OCI-LY1 (cell line): ENCODE results near the gene ARHGAP28.

Experiments used
- H2AFZ ChIP-seq: fragments of 200-600 bp; sonication (generic), shearing (Covaris generic); 2 replicates; pipeline ENCODE4 v1.6.0; 2014; ENCODE audit warnings: antibody characterized with exemption, mild to moderate bottlenecking, low read length
- H3F3A ChIP-seq: fragments of 200-600 bp; sonication (generic), shearing (Covaris generic); 2 replicates; pipeline ENCODE4 v1.6.0; 2014; ENCODE audit warnings: mild to moderate bottlenecking, antibody characterized with exemption, low read length, moderate library complexity; ENCODE audit not compliant: insufficient read depth
- H3K27ac ChIP-seq: fragments of 200-600 bp; sonication (generic); 2 replicates; pipeline ENCODE4 v1.5.1; 2014; ENCODE audit warnings: low read length, mixed run types, mild to moderate bottlenecking, low read depth; ENCODE audit not compliant: poor library complexity, severe bottlenecking
- H3K27me3 ChIP-seq: fragments of 200-600 bp; sonication (generic); 2 replicates; pipeline ENCODE4 v1.6.0; 2014; ENCODE audit warnings: antibody characterized with exemption, mild to moderate bottlenecking, low read length, moderate library complexity; ENCODE audit not compliant: insufficient read depth
- H3K36me3 ChIP-seq: fragments of 200-600 bp; sonication (generic); 2 replicates; pipeline ENCODE4 v1.6.1; 2014; ENCODE audit warnings: mild to moderate bottlenecking, antibody characterized with exemption, low read length, moderate library complexity, mixed read lengths; ENCODE audit not compliant: insufficient read depth
- H3K4me1 ChIP-seq: fragments of 200-600 bp; sonication (generic); 2 replicates; pipeline ENCODE4 v1.5.1; 2014; ENCODE audit warnings: mild to moderate bottlenecking, low read length, moderate library complexity; ENCODE audit not compliant: insufficient read depth, severe bottlenecking
- H3K4me2 ChIP-seq: fragments of 200-600 bp; sonication (generic), shearing (Covaris generic); 2 replicates; pipeline ENCODE4 v1.6.1; 2014; ENCODE audit warnings: low read length
- H3K4me3 ChIP-seq: fragments of 200-600 bp; sonication (generic); 2 replicates; pipeline ENCODE4 v1.5.1; 2014; ENCODE audit warnings: low read length, low read depth, mild to moderate bottlenecking, mixed read lengths; ENCODE audit not compliant: poor library complexity, severe bottlenecking
- H3K79me2 ChIP-seq: fragments of 200-600 bp; shearing (Covaris generic); 2 replicates; pipeline ENCODE4 v1.6.1; 2016; ENCODE audit warnings: mixed run types, low read length, mixed read lengths; ENCODE audit not compliant: insufficient read depth
- H3K9ac ChIP-seq: fragments of 200-600 bp; sonication (generic), shearing (Covaris generic); 2 replicates; pipeline ENCODE4 v1.6.1; 2014; ENCODE audit warnings: mild to moderate bottlenecking, low read length, mixed read lengths
- H3K9me2 ChIP-seq: fragments of 200-600 bp; sonication (generic), shearing (Covaris generic); 2 replicates; pipeline ENCODE4 v1.6.1; 2014; ENCODE audit warnings: low read depth, mild to moderate bottlenecking, low read length, mixed read lengths
- H3K9me3 ChIP-seq: fragments of 200-600 bp; shearing (Covaris generic); 2 replicates; pipeline ENCODE4 v1.6.1; 2014; ENCODE audit warnings: low read length, mixed read lengths
- H4K20me1 ChIP-seq: fragments of 200-600 bp; sonication (generic), shearing (Covaris generic); 2 replicates; pipeline ENCODE4 v1.6.0; 2016; ENCODE audit warnings: mild to moderate bottlenecking, low read length; ENCODE audit not compliant: insufficient read depth
- EZH2 ChIP-seq: fragments of 200-600 bp; sonication (generic), shearing (Covaris generic); IDR thresholded peaks from 2 replicates; pipeline ENCODE4 v1.8.0; 2017; ENCODE audit warnings: borderline replicate concordance, mixed run types, mild to moderate bottlenecking, antibody characterized with exemption, low read length, moderate library complexity, mixed read lengths
- TF ChIP-seq, protein P1 (sequence below): fragments of 200-600 bp; sonication (generic), shearing (Covaris generic); IDR thresholded peaks from 2 replicates; pipeline ENCODE4 v1.5.1; 2017; ENCODE audit warnings: mild to moderate bottlenecking, antibody characterized with exemption, low read length, moderate library complexity, mixed read lengths

The ARHGAP28 gene

GRCh38 chr18:6939972-6940371 is 210.5 kb downstream of the ARHGAP28 start:
- Histone ChIP-seq H3K9ac (no peak overlapping the region), H3K27me3 (no peaks in the 10 kb centered on the region; the same call in 1 of the 2 replicates), H3K9me2 (no peaks in the 10 kb centered on the region)

GRCh38 chr18:6940451-6940850 is 210.9 kb downstream of the ARHGAP28 start:
- no peaks in the 10 kb centered on the region for H3K4me1 ChIP-seq
- no peaks in the 10 kb centered on the region for H3K9me3 ChIP-seq
- no peaks in the 10 kb centered on the region for H3F3A ChIP-seq
- no peak overlapping the region for H2AFZ ChIP-seq
- H3K27ac ChIP-seq: no peak overlapping the region
- H3K9ac ChIP-seq: no peak overlapping the region
- H4K20me1 ChIP-seq: no peaks in the 10 kb centered on the region
- no peak overlapping the region for H3K4me2 ChIP-seq
- H3K4me3 ChIP-seq: no peak overlapping the region
- no peaks in the 10 kb centered on the region for H3K79me2 ChIP-seq
- no peaks in the 10 kb centered on the region for H3K9me2 ChIP-seq
- no peaks in the 10 kb centered on the region; the same call in 1 of the 2 replicates for H3K27me3 ChIP-seq
- TF ChIP-seq, protein P1, sequence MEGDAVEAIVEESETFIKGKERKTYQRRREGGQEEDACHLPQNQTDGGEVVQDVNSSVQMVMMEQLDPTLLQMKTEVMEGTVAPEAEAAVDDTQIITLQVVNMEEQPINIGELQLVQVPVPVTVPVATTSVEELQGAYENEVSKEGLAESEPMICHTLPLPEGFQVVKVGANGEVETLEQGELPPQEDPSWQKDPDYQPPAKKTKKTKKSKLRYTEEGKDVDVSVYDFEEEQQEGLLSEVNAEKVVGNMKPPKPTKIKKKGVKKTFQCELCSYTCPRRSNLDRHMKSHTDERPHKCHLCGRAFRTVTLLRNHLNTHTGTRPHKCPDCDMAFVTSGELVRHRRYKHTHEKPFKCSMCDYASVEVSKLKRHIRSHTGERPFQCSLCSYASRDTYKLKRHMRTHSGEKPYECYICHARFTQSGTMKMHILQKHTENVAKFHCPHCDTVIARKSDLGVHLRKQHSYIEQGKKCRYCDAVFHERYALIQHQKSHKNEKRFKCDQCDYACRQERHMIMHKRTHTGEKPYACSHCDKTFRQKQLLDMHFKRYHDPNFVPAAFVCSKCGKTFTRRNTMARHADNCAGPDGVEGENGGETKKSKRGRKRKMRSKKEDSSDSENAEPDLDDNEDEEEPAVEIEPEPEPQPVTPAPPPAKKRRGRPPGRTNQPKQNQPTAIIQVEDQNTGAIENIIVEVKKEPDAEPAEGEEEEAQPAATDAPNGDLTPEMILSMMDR: no peak
- TF ChIP-seq EZH2: no peak
- no peaks in the 10 kb centered on the region for H3K36me3 ChIP-seq

More at GRCh38 chr18:6939972-6940371, 210.5 kb downstream of the ARHGAP28 start:
- H3F3A ChIP-seq: no peaks in the 10 kb centered on the region
- TF ChIP-seq, protein P1: no peak
- H3K4me2 ChIP-seq: no peak overlapping the region
- H4K20me1 ChIP-seq: no peaks in the 10 kb centered on the region
- H2AFZ ChIP-seq: no peak overlapping the region
- H3K36me3 ChIP-seq: no peaks in the 10 kb centered on the region
- H3K79me2 ChIP-seq: no peaks in the 10 kb centered on the region
- H3K4me3 ChIP-seq: no peak overlapping the region
- H3K27ac ChIP-seq: no peak overlapping the region
- no peaks in the 10 kb centered on the region for H3K9me3 ChIP-seq
- H3K4me1 ChIP-seq: no peaks in the 10 kb centered on the region

DNA sequence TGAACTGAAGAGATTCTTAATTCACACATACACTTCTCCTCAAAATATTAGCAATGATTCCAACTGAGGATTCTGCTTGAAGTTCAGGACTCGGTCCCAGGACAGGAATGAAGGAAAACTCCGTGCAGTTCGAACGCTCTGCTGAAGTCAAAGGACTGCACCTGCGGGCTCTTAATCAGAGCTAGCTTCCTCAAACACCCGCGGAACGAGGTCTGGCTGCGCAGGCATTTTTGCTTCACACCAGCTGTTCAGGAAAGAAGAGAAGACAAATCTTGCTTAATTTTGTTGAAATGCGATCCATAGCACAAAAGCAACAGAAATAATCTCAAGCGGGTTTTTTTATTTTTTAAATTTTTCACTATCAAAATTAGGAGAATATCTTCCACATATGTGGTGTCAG is 212.5 kb downstream of the ARHGAP28 start:
- Histone ChIP-seq H3K4me1 (no peaks in the 10 kb centered on the region), H3K9me3 (no peaks in the 10 kb centered on the region), H3K27me3 (no peaks in the 10 kb centered on the region; the same call in 1 of the 2 replicates), H3K36me3 (no peaks in the 10 kb centered on the region), H2AFZ (no peak overlapping the region), H3F3A (no peaks in the 10 kb centered on the region), H3K79me2 (no peaks in the 10 kb centered on the region), H3K4me3 (no peak overlapping the region), H3K4me2 (no peak overlapping the region), H3K9me2 (no peaks in the 10 kb centered on the region), H3K27ac (no peak overlapping the region), H4K20me1 (no peaks in the 10 kb centered on the region), H3K9ac (no peak overlapping the region)
- TF ChIP-seq, protein P1: no peak
